Cardiac muscle cell (in vitro differentiated cells and primary cell): ENCODE measurements around the gene SLC22A31. TPM values are rescaled to one million over a fixed set of nuclear protein-coding genes. Genes with fewer than 3 reads are reported as not detected.
A peak's percentile ranks its signal among the peaks of the same experiment; 100 is the strongest.
"Not testable (repeated sequence)": the region's sequence is repeated elsewhere in the genome, so short reads cannot be mapped to it uniquely, and the experiment has no call there.

ENCODE experiments used
- DNase-seq, 2 donors: peaks; one replicate each; pipeline versions ENCODE4 v3.0.0 to v3.0.0-alpha.2; 2010 to 2017; ENCODE audit warnings: low read depth in 1 of 2, low spot score in 1 of 2
- H3K27ac ChIP-seq: fragments of 200-600 bp; sonication (generic); 2 replicates; pipeline ENCODE4 v1.5.1; 2016
- H3K27me3 ChIP-seq: fragments of 200-600 bp; sonication (generic); 2 replicates; pipeline ENCODE4 v1.6.0; 2016; ENCODE audit warnings: control low read depth
- H3K36me3 ChIP-seq: fragments of 200-600 bp; sonication (generic); 2 replicates; pipeline ENCODE4 v1.5.1; 2016; ENCODE audit warnings: control low read depth
- H3K4me1 ChIP-seq: fragments of 200-600 bp; sonication (generic); 2 replicates; pipeline ENCODE4 v1.8.1; 2017; ENCODE audit warnings: low read depth, mild to moderate bottlenecking, mixed run types
- H3K4me3 ChIP-seq: fragments of 200-600 bp; sonication (generic); 2 replicates; pipeline ENCODE4 v1.5.1; 2016; ENCODE audit warnings: mild to moderate bottlenecking
- H3K9me3 ChIP-seq: fragments of 200-600 bp; sonication (generic); 2 replicates; pipeline ENCODE4 v1.5.1; 2017; ENCODE audit warnings: low read depth, mild to moderate bottlenecking, control low read depth
- polyA plus RNA-seq: library from polyadenylated mRNA; unstranded; fragments of >200 nt; fragmentation: Nextera tagmentation; extraction: Ambion mirVana; gene quantifications from 2 replicates; pipeline ENCODE4 v1.2.1, GENCODE V29; 2016
- total RNA-seq: library from RNA; depleted of rRNA; stranded (reverse); fragments of >200 nt; gene quantifications from 2 replicates; pipeline ENCODE4 v1.2.3, GENCODE V29; 2016
- TF ChIP-seq, protein P1 (sequence below): IDR thresholded peaks from 2 replicates; pipeline ENCODE4 v1.5.1; 2012; ENCODE audit warnings: low read depth, mild to moderate bottlenecking, low read length

The SLC22A31 gene
- total and polyA plus RNA-seq, 2 experiments from 2014 or later: 10.9 to 39.4 TPM

DNA sequence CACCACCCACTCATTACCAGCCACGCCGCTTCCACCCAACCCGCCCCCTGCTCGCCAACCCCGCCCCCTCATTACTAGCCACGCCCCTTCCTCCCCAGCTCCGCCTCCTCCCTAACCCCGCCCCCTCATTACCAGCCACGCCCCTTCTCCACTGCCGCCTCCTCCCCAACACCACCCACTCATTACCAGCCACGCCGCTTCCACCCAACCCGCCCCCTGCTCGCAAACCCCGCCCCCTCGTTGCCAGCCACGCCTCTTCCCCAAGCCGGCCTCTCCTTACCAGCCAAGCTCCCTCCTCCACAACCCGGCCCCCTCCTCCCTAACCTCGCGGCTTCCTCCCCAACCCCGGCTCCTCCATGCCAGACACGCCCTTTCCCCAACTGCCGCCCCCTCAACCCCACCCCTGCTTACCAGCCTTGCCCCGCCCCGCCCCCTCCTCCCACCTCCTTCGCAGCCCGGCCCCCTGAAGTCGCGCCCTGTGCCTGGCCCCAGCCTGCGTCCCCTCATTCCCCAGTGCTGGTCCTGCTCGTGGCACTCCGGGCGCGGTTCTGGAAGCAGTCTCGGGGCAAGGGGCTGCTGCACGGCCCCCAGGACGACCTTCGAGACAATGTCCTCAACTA lies 7.3 kb downstream of the SLC22A31 start:
- Histone ChIP-seq H3K27me3 (peaks cover 28% of the 10 kb centered on the region), H3K9me3 (no peaks in the 10 kb centered on the region), H3K4me3 (no peak overlapping the region), H3K4me1 (no peaks in the 10 kb centered on the region), H3K27ac (no peak overlapping the region), H3K36me3 (no peaks in the 10 kb centered on the region)
- DNase-seq: peak; percentile 74 to 95
- TF ChIP-seq, protein P1, sequence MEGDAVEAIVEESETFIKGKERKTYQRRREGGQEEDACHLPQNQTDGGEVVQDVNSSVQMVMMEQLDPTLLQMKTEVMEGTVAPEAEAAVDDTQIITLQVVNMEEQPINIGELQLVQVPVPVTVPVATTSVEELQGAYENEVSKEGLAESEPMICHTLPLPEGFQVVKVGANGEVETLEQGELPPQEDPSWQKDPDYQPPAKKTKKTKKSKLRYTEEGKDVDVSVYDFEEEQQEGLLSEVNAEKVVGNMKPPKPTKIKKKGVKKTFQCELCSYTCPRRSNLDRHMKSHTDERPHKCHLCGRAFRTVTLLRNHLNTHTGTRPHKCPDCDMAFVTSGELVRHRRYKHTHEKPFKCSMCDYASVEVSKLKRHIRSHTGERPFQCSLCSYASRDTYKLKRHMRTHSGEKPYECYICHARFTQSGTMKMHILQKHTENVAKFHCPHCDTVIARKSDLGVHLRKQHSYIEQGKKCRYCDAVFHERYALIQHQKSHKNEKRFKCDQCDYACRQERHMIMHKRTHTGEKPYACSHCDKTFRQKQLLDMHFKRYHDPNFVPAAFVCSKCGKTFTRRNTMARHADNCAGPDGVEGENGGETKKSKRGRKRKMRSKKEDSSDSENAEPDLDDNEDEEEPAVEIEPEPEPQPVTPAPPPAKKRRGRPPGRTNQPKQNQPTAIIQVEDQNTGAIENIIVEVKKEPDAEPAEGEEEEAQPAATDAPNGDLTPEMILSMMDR: no peak

DNA sequence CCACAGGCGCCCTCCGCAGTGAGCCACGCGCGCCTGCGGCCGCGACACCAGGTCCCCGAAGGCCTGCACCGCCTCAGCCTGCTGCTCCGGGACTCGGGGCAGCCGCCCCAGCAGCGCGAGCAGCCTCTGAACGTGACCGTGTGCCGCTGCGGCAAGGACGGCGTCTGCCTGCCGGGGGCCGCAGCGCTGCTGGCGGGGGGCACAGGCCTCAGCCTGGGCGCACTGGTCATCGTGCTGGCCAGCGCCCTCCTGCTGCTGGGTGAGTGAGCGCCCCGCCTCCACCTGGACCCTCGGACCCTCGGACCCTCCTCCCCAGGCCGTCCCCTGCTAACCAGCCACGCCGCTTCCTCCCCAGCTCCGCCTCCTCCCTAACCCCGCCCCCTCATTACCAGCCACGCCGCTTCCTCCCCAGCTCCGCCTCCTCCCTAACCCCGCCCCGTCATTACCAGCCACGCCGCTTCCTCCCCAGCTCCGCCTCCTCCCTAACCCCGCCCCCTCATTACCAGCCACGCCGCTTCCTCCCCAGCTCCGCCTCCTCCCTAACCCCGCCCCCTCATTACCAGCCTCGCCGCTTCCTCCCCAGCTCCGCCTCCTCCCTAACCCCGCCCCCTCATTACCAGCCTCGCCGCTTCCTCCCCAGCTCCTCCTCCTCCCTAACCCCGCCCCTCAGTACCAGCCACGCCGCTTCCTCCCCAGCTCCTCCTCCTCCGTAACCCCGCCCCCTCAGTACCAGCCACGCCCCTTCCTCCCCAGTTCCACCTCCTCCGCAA lies 8.0 kb downstream of the SLC22A31 start:
- Histone ChIP-seq H3K4me3 (peak overlapping the region; percentile 43), H3K27me3 (peaks cover 28% of the 10 kb centered on the region)
- H3K9me3 ChIP-seq, H3K36me3 ChIP-seq, H3K4me1 ChIP-seq, H3K27ac ChIP-seq: not testable (repeated sequence)
- peak; percentile 86 to 98 for DNase-seq

DNA sequence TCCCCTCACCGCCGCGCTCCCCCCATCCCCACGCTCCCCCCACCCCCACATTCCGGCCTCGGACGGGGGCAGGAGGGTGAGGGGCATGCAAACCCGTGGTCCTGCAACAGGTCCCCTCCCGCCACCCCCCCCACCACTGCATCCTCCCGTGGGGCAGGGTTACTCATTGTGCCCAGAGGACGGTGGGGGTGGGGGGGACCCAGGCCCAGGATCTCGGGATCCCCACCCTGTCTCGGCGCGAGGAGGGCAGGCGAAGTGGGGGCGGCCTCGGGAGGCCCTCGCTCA lies 8.5 kb downstream of the SLC22A31 start:
- Histone ChIP-seq H3K9me3 (no peaks in the 10 kb centered on the region), H3K36me3 (no peaks in the 10 kb centered on the region), H3K27ac (no peak overlapping the region), H3K27me3 (peaks cover 28% of the 10 kb centered on the region), H3K4me1 (no peaks in the 10 kb centered on the region), H3K4me3 (peak overlapping the region; percentile 43)
- TF ChIP-seq, protein P1: no peak
- no peak for DNase-seq

DNA sequence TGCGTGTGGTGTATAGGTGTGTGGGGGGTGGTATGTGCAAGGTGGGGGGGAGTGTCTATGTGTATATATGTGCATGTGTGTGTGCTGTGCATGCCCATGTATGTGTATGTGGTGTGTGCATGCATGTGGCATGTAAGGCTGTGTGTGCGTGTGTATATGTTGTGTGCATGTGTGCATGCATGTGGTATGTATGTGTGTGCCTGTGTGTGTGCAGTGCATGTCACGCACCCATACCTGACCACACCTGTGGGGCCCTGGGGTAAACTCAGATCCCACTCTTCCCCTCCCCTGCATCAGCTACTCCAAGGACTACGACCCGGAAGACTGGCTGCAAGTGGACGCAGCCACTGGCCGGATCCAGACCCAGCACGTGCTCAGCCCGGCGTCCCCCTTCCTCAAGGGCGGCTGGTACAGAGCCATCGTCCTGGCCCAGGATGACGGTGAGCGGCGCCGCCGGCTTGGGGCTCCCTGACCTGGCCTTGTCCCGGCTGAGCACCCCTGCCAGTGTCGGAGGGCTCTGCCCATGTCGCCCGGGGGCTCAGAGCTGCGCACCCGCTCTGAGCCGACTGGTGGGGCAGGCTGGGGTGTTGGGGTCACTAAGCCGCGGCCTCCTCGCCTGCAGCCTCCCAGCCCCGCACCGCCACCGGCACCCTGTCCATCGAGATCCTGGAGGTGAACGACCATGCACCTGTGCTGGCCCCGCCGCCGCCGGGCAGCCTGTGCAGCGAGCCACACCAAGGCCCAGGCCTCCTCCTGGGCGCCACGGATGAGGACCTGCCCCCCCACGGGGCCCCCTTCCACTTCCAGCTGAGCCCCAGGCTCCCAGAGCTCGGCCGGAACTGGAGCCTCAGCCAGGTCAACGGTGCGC lies 9.1 kb downstream of the SLC22A31 start:
- TF ChIP-seq, protein P1: no peak
- peaks cover 28% of the 10 kb centered on the region for H3K27me3 ChIP-seq
- H3K4me3 ChIP-seq: peak overlapping the region; percentile 43
- H3K36me3 ChIP-seq: no peaks in the 10 kb centered on the region
- no peaks in the 10 kb centered on the region for H3K9me3 ChIP-seq
- no peaks in the 10 kb centered on the region for H3K4me1 ChIP-seq
- DNase-seq: no peak
- H3K27ac ChIP-seq: no peak overlapping the region

DNA sequence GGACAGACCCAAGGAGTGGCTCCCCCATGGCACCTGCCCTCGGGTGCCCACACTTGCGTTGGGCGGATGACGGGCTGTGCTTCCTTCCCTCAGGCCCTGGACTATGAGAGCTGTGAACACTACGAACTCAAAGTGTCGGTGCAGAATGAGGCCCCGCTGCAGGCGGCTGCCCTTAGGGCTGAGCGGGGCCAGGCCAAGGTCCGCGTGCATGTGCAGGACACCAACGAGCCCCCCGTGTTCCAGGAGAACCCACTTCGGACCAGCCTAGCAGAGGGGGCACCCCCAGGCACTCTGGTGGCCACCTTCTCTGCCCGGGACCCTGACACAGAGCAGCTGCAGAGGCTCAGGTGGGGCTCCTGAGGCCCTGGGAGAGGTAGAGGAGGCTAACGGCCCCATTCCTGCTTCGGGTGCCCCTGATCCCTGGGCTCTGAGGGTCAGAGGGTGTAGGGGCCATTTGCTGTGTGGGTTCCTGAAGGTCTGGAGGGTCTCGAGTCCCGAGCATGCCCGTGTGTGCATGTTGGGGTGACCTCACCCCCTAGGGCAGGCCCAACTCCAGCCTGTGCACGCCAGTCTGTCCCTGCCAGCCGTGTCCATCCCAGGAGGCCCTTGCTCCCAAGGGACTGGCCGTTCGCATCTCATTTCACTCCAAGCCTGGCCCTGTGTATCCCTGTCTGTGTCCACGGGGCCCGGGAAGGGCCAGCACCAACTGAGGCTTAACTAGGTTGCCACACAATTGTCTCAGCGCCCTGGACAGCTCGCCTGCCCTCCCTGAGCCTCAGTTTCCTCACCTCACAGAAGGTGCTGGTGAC lies 10.0 kb downstream of the SLC22A31 start:
- H3K4me3 ChIP-seq: no peak overlapping the region
- H3K36me3 ChIP-seq: no peaks in the 10 kb centered on the region
- no peak overlapping the region for H3K27ac ChIP-seq
- no peaks in the 10 kb centered on the region for H3K9me3 ChIP-seq
- no peaks in the 10 kb centered on the region for H3K4me1 ChIP-seq
- TF ChIP-seq, protein P1: no peak
- DNase-seq: no peak
- H3K27me3 ChIP-seq: peaks cover 28% of the 10 kb centered on the region
